Endothelial cell (in vitro differentiated cells): ENCODE data around the gene PTGER2. TPM values are rescaled to one million over a fixed set of nuclear protein-coding genes. Genes with fewer than 3 reads are reported as not detected.

ENCODE experiments used
- DNase-seq: peaks from one replicate; pipeline ENCODE4 v3.0.0; 2021; ENCODE audit warnings: low spot score
- H3K27ac Mint-ChIP-seq: one replicate; pipeline ENCODE4 v1.8.0; 2021; ENCODE audit warnings: mixed read lengths, inconsistent platforms; ENCODE audit not compliant: unreplicated experiment
- H3K27me3 Mint-ChIP-seq: one replicate; pipeline ENCODE4 v1.8.0; 2021; ENCODE audit warnings: mild to moderate bottlenecking, moderate library complexity, mixed read lengths, inconsistent platforms; ENCODE audit not compliant: unreplicated experiment
- H3K36me3 Mint-ChIP-seq: one replicate; pipeline ENCODE4 v1.8.0; 2021; ENCODE audit warnings: mild to moderate bottlenecking, low read depth, mixed read lengths, inconsistent platforms; ENCODE audit not compliant: unreplicated experiment
- H3K4me1 Mint-ChIP-seq: one replicate; pipeline ENCODE4 v1.8.0; 2021; ENCODE audit warnings: mild to moderate bottlenecking, mixed read lengths, inconsistent platforms; ENCODE audit not compliant: unreplicated experiment
- H3K4me3 Mint-ChIP-seq: one replicate; pipeline ENCODE4 v1.8.0; 2021; ENCODE audit warnings: mild to moderate bottlenecking, mixed read lengths, inconsistent platforms; ENCODE audit not compliant: unreplicated experiment
- H3K9me3 Mint-ChIP-seq: one replicate; pipeline ENCODE4 v1.8.0; 2021; ENCODE audit warnings: mixed read lengths, inconsistent platforms; ENCODE audit not compliant: unreplicated experiment
- CTCF ChIP-seq: fragments of 200-600 bp; sonication (generic); IDR thresholded peaks from one replicate; pipeline ENCODE4 v1.5.0; 2021; ENCODE audit warnings: antibody characterized with exemption; ENCODE audit not compliant: unreplicated experiment
- total RNA-seq: library from RNA; stranded (reverse); fragmentation: NEBNext Ultra II Directional; extraction: Animal tissue kit (Norgen Biotek cat#: 25700); gene quantifications from one replicate; pipeline ENCODE4 v1.2.1, GENCODE V29; 2021; ENCODE audit not compliant: unreplicated experiment

Gene PTGER2
- total RNA-seq, 1 donor from 2014 or later, result not detected

- Mint-ChIP-seq H3K4me3 (no peak overlapping the region), H3K27me3 (peaks cover 12% of the 10 kb centered on the region), H3K4me1 (peaks cover 12% of the 10 kb centered on the region), H3K9me3 (no peaks in the 10 kb centered on the region), H3K27ac (no peak overlapping the region), H3K36me3 (peaks cover 7% of the 10 kb centered on the region)
- TF ChIP-seq CTCF, result no peak
- DNase-seq, result no peak
These were observed 3.6 kb upstream of the PTGER2 start for GRCh38 chr14:52310541-52310940.

- peaks cover 14% of the 10 kb centered on the region for H3K4me1 Mint-ChIP-seq
- H3K4me3 Mint-ChIP-seq, result no peak overlapping the region
- H3K36me3 Mint-ChIP-seq, result peaks cover 9% of the 10 kb centered on the region
- no peak overlapping the region for H3K27ac Mint-ChIP-seq
- peaks cover 17% of the 10 kb centered on the region for H3K27me3 Mint-ChIP-seq
- no peak for TF ChIP-seq CTCF
- H3K9me3 Mint-ChIP-seq, result no peaks in the 10 kb centered on the region
- DNase-seq, result no peak
These were observed 1.2 kb upstream of the PTGER2 start for GRCh38 chr14:52312931-52313355.

- TF ChIP-seq CTCF, result no peak
- Mint-ChIP-seq H3K9me3 (no peaks in the 10 kb centered on the region), H3K4me3 (peak overlapping the region; percentile 82), H3K27me3 (peaks cover 17% of the 10 kb centered on the region), H3K36me3 (peaks cover 9% of the 10 kb centered on the region), H3K27ac (no peak overlapping the region), H3K4me1 (peaks cover 14% of the 10 kb centered on the region)
- no peak for DNase-seq
These were observed 650 bp upstream of the PTGER2 start for GRCh38 chr14:52313462-52313861.

GRCh38 chr14:52314595-52315354, 663 bp downstream of the PTGER2 start:
- Mint-ChIP-seq H3K27ac (no peak overlapping the region), H3K4me1 (peaks cover 14% of the 10 kb centered on the region), H3K27me3 (peaks cover 17% of the 10 kb centered on the region), H3K4me3 (peak overlapping the region; percentile 88), H3K9me3 (no peaks in the 10 kb centered on the region), H3K36me3 (peaks cover 9% of the 10 kb centered on the region)
- DNase-seq, result peak; percentile 26
- TF ChIP-seq CTCF, result no peak

- H3K9me3 Mint-ChIP-seq, result no peaks in the 10 kb centered on the region
- H3K27ac Mint-ChIP-seq, result no peak overlapping the region
- peaks cover 9% of the 10 kb centered on the region for H3K36me3 Mint-ChIP-seq
- H3K4me3 Mint-ChIP-seq, result peak overlapping the region; percentile 88
- peaks cover 17% of the 10 kb centered on the region for H3K27me3 Mint-ChIP-seq
- peaks cover 14% of the 10 kb centered on the region for H3K4me1 Mint-ChIP-seq
- no peak for DNase-seq
- TF ChIP-seq CTCF, result no peak
These were observed 1.2 kb downstream of the PTGER2 start for GRCh38 chr14:52315355-52315718.
